ENCODE data around the gene KCNIP4.

Gene KCNIP4

GRCh38 chr4:20700007-20700761 lies 1248.4 kb downstream of the KCNIP4 start, which contains the start of gene PACRGL:
Gene PACRGL (plus strand): TSS chr4:20700458. CDS start chr4:20704482, 4,024 bp downstream.
- no peak for FAIRE-seq

DNA sequence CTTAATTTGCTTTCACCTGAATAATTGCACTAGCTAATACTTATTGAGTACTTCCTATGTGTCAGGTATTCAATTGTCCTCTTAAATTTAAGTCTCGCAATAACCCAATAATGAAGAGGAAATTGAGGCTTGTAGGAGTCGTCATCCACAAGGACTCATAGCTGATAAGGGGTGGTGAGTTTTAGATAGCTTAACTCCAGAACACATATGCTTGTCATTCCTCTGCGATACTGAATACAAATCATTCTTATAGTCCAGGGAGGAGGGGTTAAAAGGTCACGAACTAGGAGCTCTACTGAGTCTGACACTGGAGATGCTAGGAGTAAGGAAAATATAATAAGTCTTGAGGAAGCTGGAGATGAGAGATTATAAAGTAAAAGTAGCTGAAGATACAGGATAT lies 1249.8 kb downstream of the KCNIP4 start:
- no peak for FAIRE-seq

DNA sequence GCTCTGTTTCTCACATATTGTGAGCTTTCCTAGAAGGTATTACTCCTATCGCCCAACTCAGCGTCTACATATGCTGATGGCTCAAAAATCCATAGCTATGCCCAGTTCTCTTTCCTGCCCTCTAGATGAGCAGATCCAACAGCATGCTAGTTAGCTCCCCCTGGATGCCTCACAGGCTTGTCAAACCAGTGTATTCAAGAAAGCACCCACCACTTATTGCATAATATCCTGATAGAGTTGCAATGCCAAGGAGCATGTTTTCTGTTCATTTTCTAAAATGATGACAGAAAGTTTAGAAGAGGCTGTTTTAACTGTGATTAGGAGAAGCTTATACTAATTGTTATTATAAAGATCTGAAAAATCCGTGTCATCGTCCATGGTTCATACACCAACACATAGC lies 1250.2 kb downstream of the KCNIP4 start:
- no peak for FAIRE-seq

- FAIRE-seq: no peak
Measured at GRCh38 chr4:20696815-20697214, 1251.8 kb downstream of the KCNIP4 start.

DNA sequence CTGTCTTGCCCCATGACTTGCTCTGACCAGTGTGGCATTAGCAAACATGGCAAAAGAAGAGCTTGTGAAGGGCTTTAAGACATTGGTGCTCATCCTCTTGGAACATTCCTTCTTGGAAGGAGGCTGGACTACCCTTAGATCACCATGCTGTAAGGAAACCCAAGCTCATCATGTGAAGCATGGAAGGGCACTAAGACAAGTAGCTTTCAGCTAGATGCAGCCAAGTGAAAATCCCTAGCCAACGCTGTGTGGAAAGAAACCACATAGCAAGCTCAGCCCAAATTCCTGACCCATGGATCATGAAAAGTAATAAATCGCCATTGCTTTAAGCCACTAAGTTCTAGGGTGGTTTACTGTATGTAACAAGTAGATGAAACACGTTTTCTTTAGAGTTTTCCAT lies 1260.7 kb downstream of the KCNIP4 start:
- FAIRE-seq: no peak

DNA sequence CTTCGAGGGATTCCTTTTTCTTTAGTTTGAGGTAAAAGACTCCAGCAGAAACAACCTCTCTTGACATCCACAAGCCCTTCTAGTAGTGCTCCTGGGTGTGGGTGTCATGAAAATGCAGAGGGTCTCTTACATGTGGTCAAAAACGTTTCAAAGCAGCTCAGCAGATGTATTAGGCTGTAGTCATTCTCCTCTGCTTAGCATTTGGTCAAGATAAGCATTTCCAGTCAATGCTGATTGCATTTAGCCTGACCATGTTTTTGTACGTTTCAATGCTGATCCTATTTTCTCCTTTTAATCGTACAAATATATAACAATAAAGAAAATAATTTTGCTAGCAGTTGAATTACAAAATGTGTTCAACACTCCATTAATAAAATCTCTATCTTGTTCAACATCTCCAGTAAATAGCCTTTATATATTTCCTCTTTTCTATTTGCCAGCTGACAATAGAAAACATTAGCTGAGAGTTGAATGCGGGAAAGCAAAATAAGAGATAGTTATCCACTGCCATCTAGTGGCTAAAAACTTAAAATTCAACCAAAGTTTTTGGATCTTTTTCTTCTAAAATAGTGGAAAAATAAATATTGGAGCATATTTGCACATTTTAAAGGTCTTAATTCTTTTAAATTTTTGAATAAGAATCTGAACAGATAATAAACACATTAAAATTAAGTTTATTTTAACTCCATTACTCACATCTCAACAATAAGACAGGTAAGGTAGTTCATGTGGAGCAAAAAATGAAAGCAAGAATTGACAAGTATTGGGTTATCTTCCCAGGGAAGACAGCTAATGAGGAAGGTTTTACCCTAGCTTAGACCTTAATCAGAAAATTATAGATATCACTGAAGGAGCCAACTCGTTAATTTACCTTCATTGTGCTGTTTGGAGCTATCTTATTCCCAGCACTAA lies 1263.5 kb downstream of the KCNIP4 start:
- peak; percentile 94 for FAIRE-seq

DNA sequence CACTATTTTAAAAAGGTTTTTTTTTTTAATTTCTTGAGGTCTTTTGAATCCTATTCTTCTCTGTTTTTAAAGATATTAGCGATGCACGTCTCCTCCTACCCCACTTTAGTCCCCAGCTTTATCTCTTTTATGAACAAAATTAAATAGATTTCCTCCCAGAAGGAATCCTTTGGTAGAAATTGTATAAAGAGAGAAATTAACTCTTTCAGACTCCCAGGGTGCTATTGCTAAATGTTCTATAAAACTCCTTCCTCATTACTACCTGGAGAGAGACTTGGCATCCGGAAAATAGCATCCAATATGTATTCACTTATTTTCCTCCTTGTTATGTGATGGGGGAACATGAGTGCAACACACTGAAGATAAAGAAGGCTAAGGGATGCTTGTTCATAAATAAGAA lies 1264.8 kb downstream of the KCNIP4 start:
- FAIRE-seq: no peak

DNA sequence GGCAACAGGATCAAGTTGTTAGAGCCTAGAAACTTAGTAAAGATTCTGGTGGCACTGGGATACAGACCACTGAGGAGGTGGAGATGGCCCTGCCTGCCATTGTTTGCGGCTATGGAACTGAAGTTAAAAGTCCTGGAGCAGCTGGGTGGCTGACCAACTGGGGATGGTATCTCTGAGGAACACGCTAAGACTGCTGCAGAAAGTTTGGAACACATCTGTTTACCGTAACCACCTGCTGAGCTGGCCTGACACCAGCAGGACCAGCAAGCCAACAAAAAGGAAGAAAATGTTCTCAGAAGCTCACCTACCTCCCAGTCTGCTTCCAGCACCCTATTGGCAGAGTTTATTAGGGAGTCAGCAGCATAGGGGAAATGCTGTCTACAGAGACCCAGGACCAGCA lies 1265.7 kb downstream of the KCNIP4 start:
- FAIRE-seq: no peak

- FAIRE-seq: no peak
Measured at GRCh38 chr4:20681271-20681670, 1267.3 kb downstream of the KCNIP4 start.

- FAIRE-seq: no peak
Measured at GRCh38 chr4:20680736-20681135, 1267.8 kb downstream of the KCNIP4 start.

DNA sequence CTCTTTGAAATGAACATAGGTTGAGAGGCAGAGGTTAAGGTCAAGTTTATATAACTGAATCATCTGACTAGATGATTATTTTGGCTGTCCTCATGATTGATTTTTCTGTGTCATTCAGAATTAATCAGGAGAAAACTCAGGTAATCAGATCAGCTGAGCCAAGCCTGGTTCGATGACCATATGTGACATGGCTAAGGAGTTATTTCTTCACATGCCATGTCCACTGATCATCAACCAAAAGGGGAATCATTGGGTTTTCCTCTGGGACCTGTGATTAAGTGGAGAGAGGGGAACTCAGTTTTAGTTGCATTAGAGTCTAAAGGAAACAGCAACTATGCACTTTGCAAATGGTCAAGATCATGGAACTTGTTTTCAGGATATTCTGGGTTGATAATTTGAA lies 1268.6 kb downstream of the KCNIP4 start:
- FAIRE-seq: no peak
